ENCODE results near the gene CDH23. TPM values are rescaled to one million over a fixed set of nuclear protein-coding genes. Genes with fewer than 3 reads are reported as not detected.

Gene CDH23
- total and polyA plus RNA-seq, 9 of the 15 experiments (the other 6 are each of a cell fraction or from before 2014, with no cell fraction given): 0.18 to 1.2 (median 0.47) TPM

DNA sequence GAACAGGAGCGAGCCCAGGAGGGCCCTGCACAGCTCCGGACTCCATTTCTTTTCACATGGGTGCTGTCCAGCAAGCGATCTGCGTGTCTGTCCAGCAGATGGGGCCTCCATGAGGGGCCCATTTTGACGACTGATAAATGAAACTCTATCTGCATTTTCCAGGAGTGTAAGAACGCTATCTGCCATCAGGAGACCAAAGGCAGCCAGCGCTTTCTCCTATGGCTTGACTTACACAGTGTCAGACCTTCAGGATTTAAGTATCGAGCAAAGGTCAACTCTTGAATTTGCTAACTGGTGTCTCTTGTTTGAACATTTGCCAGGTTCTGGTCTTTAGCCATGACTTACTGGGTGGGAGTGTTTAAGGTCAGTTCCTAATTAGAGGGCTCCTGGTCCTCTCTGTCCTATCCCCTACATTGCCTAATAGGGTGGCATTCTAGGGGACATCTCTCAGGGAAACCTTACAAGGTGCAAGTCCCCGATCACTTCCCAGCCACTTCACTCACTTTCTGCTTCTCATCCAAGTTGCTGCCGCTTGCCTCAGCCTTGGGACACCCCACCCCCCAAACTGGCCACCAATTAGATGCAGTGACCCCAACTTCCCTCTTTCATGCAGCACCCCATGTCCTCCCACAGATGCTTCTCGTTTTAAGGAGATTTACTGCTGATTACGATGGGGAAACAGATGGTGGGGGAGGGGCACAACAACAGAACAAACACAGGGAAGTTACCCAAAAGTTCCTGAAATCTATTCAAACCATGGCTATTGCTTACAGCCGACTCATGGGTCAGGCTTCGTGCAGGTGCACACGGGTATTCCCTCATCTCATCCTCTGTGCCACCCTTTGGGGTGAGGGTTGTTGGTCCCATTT lies 356.6 kb downstream of the CDH23 start (continued):
- TF ChIP-seq, protein P1, sequence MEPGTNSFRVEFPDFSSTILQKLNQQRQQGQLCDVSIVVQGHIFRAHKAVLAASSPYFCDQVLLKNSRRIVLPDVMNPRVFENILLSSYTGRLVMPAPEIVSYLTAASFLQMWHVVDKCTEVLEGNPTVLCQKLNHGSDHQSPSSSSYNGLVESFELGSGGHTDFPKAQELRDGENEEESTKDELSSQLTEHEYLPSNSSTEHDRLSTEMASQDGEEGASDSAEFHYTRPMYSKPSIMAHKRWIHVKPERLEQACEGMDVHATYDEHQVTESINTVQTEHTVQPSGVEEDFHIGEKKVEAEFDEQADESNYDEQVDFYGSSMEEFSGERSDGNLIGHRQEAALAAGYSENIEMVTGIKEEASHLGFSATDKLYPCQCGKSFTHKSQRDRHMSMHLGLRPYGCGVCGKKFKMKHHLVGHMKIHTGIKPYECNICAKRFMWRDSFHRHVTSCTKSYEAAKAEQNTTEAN (CRISPR knock-in tag; IDR thresholded peaks at IDR 0.05): 0 out of 2 replicates have a peak, but pooled peaks have one; percentile 18
- TF ChIP-seq, protein P2, sequence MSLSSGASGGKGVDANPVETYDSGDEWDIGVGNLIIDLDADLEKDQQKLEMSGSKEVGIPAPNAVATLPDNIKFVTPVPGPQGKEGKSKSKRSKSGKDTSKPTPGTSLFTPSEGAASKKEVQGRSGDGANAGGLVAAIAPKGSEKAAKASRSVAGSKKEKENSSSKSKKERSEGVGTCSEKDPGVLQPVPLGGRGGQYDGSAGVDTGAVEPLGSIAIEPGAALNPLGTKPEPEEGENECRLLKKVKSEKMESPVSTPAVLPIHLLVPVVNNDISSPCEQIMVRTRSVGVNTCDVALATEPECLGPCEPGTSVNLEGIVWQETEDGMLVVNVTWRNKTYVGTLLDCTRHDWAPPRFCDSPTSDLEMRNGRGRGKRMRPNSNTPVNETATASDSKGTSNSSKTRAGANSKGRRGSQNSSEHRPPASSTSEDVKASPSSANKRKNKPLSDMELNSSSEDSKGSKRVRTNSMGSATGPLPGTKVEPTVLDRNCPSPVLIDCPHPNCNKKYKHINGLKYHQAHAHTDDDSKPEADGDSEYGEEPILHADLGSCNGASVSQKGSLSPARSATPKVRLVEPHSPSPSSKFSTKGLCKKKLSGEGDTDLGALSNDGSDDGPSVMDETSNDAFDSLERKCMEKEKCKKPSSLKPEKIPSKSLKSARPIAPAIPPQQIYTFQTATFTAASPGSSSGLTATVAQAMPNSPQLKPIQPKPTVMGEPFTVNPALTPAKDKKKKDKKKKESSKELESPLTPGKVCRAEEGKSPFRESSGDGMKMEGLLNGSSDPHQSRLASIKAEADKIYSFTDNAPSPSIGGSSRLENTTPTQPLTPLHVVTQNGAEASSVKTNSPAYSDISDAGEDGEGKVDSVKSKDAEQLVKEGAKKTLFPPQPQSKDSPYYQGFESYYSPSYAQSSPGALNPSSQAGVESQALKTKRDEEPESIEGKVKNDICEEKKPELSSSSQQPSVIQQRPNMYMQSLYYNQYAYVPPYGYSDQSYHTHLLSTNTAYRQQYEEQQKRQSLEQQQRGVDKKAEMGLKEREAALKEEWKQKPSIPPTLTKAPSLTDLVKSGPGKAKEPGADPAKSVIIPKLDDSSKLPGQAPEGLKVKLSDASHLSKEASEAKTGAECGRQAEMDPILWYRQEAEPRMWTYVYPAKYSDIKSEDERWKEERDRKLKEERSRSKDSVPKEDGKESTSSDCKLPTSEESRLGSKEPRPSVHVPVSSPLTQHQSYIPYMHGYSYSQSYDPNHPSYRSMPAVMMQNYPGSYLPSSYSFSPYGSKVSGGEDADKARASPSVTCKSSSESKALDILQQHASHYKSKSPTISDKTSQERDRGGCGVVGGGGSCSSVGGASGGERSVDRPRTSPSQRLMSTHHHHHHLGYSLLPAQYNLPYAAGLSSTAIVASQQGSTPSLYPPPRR (CRISPR knock-in tag; IDR thresholded peaks at IDR 0.05; ENCODE audit: borderline replicate concordance): no peak
- TF ChIP-seq HMGN3 (IDR thresholded peaks at IDR 0.05; ENCODE audit: borderline replicate concordance, extremely low read depth, insufficient read length, low read depth, low read length): no peak
- TF ChIP-seq, protein P3, sequence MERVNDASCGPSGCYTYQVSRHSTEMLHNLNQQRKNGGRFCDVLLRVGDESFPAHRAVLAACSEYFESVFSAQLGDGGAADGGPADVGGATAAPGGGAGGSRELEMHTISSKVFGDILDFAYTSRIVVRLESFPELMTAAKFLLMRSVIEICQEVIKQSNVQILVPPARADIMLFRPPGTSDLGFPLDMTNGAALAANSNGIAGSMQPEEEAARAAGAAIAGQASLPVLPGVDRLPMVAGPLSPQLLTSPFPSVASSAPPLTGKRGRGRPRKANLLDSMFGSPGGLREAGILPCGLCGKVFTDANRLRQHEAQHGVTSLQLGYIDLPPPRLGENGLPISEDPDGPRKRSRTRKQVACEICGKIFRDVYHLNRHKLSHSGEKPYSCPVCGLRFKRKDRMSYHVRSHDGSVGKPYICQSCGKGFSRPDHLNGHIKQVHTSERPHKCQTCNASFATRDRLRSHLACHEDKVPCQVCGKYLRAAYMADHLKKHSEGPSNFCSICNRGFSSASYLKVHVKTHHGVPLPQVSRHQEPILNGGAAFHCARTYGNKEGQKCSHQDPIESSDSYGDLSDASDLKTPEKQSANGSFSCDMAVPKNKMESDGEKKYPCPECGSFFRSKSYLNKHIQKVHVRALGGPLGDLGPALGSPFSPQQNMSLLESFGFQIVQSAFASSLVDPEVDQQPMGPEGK (CRISPR knock-in tag; IDR thresholded peaks at IDR 0.05; ENCODE audit: borderline replicate concordance): no peak
- TF ChIP-seq ESRRB (CRISPR knock-in tag; IDR thresholded peaks at IDR 0.05; ENCODE audit: borderline replicate concordance): no peak
- TF ChIP-seq TCF3 (CRISPR knock-in tag; IDR thresholded peaks at IDR 0.05): peak; percentile 63
- TF ChIP-seq CBX5 (IDR thresholded peaks at IDR 0.05; ENCODE audit: borderline replicate concordance, low read depth): no peak
- 0 out of 2 replicates have a peak, but pooled peaks have one; percentile 4 for TF ChIP-seq ZNF75A (CRISPR knock-in tag; IDR thresholded peaks at IDR 0.05)
- TF ChIP-seq SMAD4 (CRISPR knock-in tag; conservative IDR thresholded peaks at IDR 0.05): peak; percentile 74
- TF ChIP-seq ZNF561 (CRISPR knock-in tag; conservative IDR thresholded peaks at IDR 0.05): no peak
- TF ChIP-seq ZBTB17 (CRISPR knock-in tag; IDR thresholded peaks at IDR 0.05): no peak; the same call in none of the 2 replicates
- TF ChIP-seq ELF4 (CRISPR knock-in tag; IDR thresholded peaks at IDR 0.05): peak; percentile 92
- peak; percentile 50; the same call in 1 of the 2 replicates for TF ChIP-seq SP1 (CRISPR knock-in tag; IDR thresholded peaks at IDR 0.05)
- TF ChIP-seq ZNF695 (CRISPR knock-in tag; IDR thresholded peaks at IDR 0.05): no peak
- no peak for TF ChIP-seq SMAD2 (IDR thresholded peaks at IDR 0.05; ENCODE audit: low read depth, low read length)
